Measurements from ENCODE around the gene CEP164.

- no peak for TF ChIP-seq SIX5 (IDR thresholded peaks at IDR 0.05; ENCODE audit: borderline replicate concordance in 1 of 2, insufficient read depth in 1 of 2, low read depth in 1 of 2, low read length in 2 of 2)
- TF ChIP-seq, protein P1, sequence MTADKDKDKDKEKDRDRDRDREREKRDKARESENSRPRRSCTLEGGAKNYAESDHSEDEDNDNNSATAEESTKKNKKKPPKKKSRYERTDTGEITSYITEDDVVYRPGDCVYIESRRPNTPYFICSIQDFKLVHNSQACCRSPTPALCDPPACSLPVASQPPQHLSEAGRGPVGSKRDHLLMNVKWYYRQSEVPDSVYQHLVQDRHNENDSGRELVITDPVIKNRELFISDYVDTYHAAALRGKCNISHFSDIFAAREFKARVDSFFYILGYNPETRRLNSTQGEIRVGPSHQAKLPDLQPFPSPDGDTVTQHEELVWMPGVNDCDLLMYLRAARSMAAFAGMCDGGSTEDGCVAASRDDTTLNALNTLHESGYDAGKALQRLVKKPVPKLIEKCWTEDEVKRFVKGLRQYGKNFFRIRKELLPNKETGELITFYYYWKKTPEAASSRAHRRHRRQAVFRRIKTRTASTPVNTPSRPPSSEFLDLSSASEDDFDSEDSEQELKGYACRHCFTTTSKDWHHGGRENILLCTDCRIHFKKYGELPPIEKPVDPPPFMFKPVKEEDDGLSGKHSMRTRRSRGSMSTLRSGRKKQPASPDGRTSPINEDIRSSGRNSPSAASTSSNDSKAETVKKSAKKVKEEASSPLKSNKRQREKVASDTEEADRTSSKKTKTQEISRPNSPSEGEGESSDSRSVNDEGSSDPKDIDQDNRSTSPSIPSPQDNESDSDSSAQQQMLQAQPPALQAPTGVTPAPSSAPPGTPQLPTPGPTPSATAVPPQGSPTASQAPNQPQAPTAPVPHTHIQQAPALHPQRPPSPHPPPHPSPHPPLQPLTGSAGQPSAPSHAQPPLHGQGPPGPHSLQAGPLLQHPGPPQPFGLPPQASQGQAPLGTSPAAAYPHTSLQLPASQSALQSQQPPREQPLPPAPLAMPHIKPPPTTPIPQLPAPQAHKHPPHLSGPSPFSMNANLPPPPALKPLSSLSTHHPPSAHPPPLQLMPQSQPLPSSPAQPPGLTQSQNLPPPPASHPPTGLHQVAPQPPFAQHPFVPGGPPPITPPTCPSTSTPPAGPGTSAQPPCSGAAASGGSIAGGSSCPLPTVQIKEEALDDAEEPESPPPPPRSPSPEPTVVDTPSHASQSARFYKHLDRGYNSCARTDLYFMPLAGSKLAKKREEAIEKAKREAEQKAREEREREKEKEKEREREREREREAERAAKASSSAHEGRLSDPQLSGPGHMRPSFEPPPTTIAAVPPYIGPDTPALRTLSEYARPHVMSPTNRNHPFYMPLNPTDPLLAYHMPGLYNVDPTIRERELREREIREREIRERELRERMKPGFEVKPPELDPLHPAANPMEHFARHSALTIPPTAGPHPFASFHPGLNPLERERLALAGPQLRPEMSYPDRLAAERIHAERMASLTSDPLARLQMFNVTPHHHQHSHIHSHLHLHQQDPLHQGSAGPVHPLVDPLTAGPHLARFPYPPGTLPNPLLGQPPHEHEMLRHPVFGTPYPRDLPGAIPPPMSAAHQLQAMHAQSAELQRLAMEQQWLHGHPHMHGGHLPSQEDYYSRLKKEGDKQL (CRISPR knock-in tag; IDR thresholded peaks at IDR 0.05; ENCODE audit: borderline replicate concordance): no peak
- TF ChIP-seq ARHGAP35 (IDR thresholded peaks at IDR 0.05; ENCODE audit: partially characterized antibody): no peak
- TF ChIP-seq POLR2A (conservative IDR thresholded peaks at IDR 0.05): no peak
- no peak for TF ChIP-seq FOSL1 (tag; conservative IDR thresholded peaks at IDR 0.05)
- no peak for TF ChIP-seq RBM39 (optimal IDR thresholded peaks at IDR 0.05; ENCODE audit: low read depth, low read length)
These were observed 48.9 kb downstream of the CEP164 start for GRCh38 chr11:117376517-117376916.
